Measurements from ENCODE around the gene PUSL1.
A peak's percentile ranks its signal among the peaks of the same experiment; 100 is the strongest.

Gene PUSL1
- long read RNA-seq, donor 1, partial matches to known transcripts: 46 of 62 reads
- long read RNA-seq, donor 1, other reads (novel, unspliced or antisense): 12 of 62 reads
- long read RNA-seq, donor 2, partial matches to known transcripts: 0 of 3 reads
- long read RNA-seq, donor 2, other reads (novel, unspliced or antisense): 0 of 3 reads
- long read RNA-seq, donor 3, partial matches to known transcripts: 18 of 20 reads
- long read RNA-seq, donor 3, other reads (novel, unspliced or antisense): 0 of 20 reads
- long read RNA-seq, donor 4, transcript PUSL1-201 (8 exons, 1,287 nt): major isoform, 5 of 75 reads
- long read RNA-seq, donor 4, partial matches to known transcripts: 62 of 75 reads
- long read RNA-seq, donor 4, other reads (novel, unspliced or antisense): 8 of 75 reads
- long read RNA-seq, donor 5, partial matches to known transcripts: 67 of 87 reads
- long read RNA-seq, donor 5, other reads (novel, unspliced or antisense): 16 of 87 reads
- long read RNA-seq, donor 6, transcript PUSL1-201 (8 exons, 1,287 nt): major isoform, 6 of 6 reads
- long read RNA-seq, donor 6, partial matches to known transcripts: 0 of 6 reads
- long read RNA-seq, donor 6, other reads (novel, unspliced or antisense): 0 of 6 reads
- long read RNA-seq, donor 7, transcript PUSL1-201 (8 exons, 1,287 nt): major isoform, 9 of 9 reads
- long read RNA-seq, donor 7, partial matches to known transcripts: 0 of 9 reads
- long read RNA-seq, donor 7, other reads (novel, unspliced or antisense): 0 of 9 reads
- long read RNA-seq, donor 8, partial matches to known transcripts: 36 of 43 reads
- long read RNA-seq, donor 8, other reads (novel, unspliced or antisense): 7 of 43 reads

DNA sequence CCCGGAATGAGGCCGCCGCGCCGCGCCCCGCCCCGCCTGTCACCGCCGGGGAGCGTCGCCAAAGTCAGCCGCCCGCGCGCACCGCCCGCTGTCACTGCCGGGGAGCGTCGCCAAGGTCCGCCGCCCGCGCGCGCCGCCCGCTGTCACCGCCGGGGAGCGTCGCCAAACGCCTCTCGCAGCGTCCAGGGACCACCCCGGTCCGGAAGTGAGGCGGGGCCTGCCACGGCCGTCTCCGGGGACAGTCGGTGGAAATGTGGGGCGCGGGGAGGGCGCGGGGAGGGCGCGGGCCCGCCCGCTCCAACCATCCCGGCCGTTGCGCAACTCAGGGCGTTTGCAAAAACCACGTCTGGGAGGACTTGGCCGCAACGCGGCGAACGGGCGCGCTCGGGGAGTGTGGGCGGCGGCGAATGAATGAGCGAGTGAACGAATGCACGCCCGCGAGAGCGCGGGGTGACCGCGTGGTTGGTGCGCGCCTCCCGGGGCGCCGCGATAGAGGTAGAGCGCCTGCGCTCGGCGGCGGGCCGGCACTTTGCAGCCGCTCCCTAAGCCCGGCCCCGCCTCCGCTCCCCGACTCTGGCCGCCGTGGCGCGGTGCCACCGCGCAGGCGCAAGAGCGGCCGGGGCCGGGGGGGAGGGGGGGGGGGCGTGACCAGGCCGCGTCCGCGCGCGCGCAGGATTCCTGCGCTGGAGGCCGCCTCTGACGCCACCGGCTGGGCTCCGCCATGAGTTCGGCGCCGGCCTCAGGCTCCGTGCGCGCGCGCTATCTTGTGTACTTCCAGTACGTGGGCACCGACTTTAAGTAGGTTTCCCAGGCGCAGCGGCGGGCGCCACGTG is at the start of gene PUSL1, which contains the start of gene ACAP3:
PUSL1 (plus strand) TSS at position 675 of the 833 bp plus-strand sequence; CDS start at position 722, 47 bp downstream.
ACAP3 (minus strand) TSS at position 8 of the 833 bp plus-strand sequence. CDS start 115 bp downstream, outside the sequence.
- DNase-seq: peak; percentile 98

DNA sequence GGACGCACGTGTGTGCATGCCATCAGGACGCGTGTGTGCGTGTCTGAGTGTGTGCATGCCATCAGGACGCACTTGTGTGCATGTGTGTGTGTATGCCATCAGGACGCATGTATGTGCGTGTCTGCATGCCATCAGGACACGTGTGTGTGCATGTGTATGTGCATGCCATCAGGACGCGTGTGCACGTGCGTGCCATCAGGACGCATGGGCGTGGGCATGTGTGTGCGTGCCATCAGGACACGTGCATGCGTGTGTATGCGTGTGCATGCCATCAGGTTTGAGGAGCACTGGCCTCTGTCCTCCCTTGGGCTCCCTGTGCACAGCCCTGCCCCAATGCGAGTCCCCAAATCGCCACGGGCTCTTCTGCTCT is 49.3 kb upstream of the PUSL1 start:
- no peak for DNase-seq

- no peak for DNase-seq
These were observed 48.9 kb upstream of the PUSL1 start for GRCh38 chr1:1259540-1259939.

DNA sequence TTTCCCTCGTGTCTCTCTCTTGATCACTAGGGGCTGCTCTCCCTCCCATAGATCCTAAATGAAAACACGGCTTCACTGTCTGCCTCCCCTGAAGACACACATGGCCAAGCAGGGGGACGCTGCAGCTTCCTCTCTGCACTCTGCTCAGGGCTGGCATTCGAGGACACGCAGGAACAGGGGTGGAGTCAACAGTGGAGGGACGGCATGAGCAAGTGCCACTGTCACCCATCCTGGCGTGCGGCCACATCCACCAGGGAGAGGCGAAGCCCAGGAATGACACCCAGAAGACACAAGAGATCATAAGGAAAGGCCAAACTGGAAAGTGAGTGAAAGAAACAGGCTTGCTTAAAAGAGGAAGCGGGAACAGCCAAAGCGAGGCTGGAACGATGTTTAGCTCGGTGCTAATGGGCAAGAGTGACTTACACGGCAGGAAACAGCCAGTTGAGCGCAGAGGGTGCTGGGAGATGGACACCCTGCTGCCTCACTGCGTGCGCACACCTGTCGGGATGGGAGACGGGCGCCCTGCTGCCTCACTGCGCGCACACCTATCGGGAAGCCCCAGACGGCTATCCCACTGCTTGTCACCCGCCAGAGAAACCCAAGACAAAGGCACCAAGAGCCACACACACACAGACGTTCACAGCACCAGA is 48.3 kb upstream of the PUSL1 start:
- no peak for DNase-seq

GRCh38 chr1:1260843-1261560 is 47.4 kb upstream of the PUSL1 start:
- no peak for DNase-seq

DNA sequence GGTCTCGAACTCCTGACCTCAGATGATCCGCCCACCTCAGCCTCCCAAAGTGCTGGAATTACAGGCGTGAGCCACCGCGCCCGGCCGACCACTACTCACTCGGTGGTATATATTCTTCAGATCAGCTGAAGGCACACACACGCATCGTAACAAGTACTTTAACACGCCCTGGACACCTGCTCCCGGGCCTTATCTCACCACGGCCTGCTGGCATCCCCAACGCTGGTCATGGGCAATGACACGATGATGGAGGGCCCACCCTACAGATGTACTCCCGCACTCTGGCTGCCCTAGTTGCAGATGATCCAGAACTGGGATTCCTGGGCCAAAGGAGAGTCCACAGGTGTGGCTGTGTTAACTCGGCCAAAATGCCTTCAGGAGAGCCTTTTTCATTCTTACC is 46.3 kb upstream of the PUSL1 start:
- DNase-seq: no peak

DNA sequence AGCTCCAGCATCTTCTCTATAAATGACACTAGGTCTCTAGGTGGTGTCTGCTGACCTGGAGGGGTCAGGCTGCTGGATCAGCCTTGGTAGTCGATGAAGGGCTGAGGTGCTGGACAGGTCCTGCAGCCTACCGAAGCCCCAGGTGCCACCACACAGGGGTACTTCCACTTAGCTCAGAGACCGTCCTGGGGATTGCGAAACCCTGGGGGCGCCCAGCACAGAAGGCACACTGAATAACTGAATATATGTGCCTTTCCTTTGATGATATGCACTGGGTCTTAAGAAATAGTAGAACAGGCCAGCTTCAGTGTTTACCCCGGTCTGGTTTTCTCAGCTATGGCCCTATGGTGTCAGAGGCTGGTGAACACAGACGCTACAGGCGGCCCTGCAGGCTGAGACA is 45.6 kb upstream of the PUSL1 start:
- no peak for DNase-seq

DNA sequence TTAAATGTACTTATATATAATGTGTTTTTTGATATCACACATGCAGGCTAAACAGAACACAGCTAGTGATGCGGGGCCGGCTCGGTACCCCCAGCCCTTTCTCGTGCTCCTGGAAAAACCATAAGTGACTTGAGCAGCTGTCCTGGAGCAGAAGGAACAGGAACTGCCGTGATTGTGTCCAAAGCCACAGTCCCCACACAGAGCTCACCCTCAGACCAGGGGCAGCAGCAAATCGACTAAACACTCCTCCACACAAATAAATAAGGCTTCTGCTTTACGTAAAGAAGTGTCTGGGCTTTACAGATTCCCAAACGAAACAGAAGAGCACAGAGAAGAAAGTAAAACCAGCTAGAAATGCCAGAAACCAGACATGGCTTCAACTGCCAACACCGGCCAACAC is 44.4 kb upstream of the PUSL1 start:
- DNase-seq: no peak

GRCh38 chr1:1264868-1265272 is 43.5 kb upstream of the PUSL1 start:
- DNase-seq: no peak

DNA sequence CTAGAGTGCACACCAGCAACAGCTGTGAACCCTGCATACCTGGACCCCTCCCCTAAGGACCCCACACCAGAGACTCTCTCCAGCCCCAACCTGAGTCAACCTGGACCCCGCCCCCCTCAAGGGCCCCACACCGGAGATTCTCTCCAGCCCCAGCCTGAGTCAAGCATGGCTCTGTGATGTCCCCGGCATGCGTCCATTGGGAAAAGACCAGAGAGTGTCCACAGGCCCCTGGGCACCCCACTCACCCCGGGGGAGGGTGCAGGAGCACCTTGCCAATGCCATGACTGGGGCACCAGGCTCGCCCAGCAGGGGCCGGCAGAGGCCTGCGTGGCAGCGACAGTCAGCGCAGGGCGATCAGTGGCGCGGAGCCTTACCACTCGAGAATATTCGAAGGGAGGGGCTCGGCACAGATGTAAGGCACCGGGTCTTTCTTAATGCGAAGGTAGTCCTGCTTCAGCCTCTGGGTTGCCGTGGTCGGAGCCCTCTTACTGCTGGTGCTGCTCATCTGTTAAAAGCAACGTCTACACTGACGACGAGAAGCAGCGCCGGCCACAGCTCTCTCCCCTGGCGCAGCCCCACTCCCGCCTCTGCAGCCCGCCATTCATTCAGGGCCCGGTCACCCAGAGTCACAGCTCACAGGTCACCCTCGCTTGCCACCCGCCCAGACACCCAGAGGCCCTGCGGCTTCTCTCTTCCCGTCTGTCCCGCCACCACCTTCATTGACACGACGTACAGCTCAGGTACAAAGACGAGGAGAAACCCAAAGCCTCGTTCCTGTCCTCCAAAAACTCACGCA is 40.7 kb upstream of the PUSL1 start:
- no peak for DNase-seq

- DNase-seq: no peak
These were observed 40.1 kb upstream of the PUSL1 start for GRCh38 chr1:1268284-1268682.

DNA sequence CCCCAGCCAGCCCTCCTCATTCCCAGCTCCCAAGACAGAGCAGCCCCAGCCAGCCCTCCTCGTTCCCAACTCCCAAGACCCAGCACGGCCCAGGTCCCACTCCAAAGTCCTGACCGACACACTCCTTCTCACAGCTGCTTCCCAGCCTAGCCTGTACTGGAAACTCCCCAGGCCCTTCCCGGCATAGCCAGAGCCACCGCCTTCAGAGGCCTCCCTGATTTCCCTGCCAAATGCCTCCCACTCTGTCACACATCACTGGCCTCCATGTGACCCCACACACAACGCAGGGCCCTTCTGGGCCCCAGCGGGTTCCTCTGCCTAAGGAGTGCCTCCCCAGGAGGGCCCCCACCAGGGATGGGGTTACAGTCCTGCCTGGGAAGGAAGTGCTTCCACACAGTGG is 37.6 kb upstream of the PUSL1 start:
- DNase-seq: no peak

GRCh38 chr1:1272341-1273208 is 35.8 kb upstream of the PUSL1 start:
- no peak for DNase-seq

- DNase-seq: no peak
These were observed 35.2 kb upstream of the PUSL1 start for GRCh38 chr1:1273209-1273511.

DNA sequence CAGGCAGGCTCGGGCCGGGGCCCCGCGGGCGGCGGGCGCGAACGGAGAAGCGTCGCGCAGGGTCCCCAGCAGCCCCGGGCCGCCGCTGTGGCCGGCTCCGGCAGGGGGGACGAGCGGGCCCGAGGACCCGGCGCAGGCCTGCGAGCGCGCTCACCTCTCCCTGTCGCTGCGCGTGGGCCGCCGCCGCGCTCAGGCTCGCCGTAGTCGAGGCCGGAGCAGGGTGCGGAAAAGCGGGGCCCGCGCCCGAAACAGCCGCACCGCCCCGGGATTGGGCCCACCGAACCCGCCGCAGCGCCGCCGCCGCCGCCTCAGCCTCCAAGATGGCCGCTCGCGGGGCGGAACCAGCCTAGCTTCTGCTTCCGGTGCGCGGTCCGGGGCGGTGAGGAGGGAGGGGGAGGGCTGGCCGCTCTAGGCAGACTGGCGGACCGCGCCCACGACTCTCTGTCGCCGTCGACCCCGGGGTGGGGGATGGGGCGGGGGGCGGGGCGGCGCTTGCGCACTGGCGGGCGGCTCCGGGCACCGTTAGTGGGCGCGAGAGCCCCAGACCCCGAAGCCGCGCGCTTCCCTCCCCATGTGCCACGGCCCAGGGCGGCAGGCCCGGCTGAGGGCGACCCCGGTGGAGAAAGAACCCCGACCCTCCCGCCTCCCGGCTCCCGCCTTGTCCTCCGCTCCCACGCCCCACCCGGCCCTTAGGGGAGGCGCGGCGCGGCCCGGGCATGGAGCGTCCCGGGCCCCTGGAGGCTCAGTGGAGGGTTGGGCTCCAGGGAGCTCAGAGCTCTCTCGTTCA is 34.7 kb upstream of the PUSL1 start, which contains the start of gene UBE2J2:
UBE2J2 (minus strand) TSS at position 343 of the 787 bp plus-strand sequence. CDS start 5,862 bp downstream, outside the sequence.
- peak; percentile 79 for DNase-seq

GRCh38 chr1:1274299-1274930 is 34.0 kb upstream of the PUSL1 start:
- DNase-seq: no peak

- no peak for DNase-seq
These were observed 33.4 kb upstream of the PUSL1 start for GRCh38 chr1:1274931-1275431.

- no peak for DNase-seq
These were observed 32.6 kb upstream of the PUSL1 start for GRCh38 chr1:1275836-1276235.
